ENCODE measurements around the gene SDHA. TPM values are rescaled to one million over a fixed set of nuclear protein-coding genes. Genes with fewer than 3 reads are reported as not detected.
A peak's percentile ranks its signal among the peaks of the same experiment; 100 is the strongest.
"Not testable (repeated sequence)": the region's sequence is repeated elsewhere in the genome, so short reads cannot be mapped to it uniquely, and the experiment has no call there.

Gene SDHA
- total and polyA plus RNA-seq, 10 of the 15 experiments (the other 5 are each of a cell fraction or from before 2014, with no cell fraction given): 63.3 to 205 (median 104) TPM

DNA sequence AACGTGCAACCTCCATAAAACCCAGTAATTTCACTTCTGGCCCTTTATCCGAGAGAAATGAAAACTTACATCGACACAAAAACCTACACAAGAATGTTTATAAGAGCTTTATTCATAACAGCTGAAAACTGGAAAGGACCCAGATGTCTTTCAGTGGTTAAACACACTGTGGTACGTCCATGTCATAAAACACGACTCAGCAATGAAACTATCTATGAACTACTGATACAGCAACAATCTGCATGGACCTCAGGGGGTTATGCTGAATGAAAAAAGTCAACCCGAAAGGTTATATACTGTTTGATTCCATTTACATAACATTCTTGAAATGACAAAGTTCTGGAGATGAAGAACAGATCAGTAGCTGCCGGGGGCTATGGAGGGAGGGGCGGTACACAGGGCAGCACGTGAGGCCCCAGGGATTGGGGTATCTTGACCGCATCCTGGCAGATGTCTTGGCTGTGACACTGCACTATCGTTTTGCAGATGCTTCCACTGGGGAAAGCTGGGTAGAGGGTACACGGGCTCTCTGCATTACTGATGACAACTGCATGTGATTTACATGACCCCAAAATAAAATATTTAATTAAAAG is 4.2 kb upstream of the SDHA start:
- BruUV-seq (replicated peaks): no TSS peak
- in situ Hi-C loops (cut with MboI): no loop called here
- H4K20me1 ChIP-seq (ENCODE audit: control insufficient read depth, insufficient read depth): 0 out of 2 replicates have a peak, but pooled peaks cover 3% of the 10 kb centered on the region
- H3K27me3 ChIP-seq (replicated peaks in 1 of 2; ENCODE audit: control insufficient read depth in 2 of 2, insufficient read depth in 2 of 2, low read length in 1 of 2): no peaks in the 10 kb centered on the region
- peaks cover 0 to 7% of the 10 kb centered on the region in 2 experiments; a peak in 1 of 4 replicates for H3K36me3 ChIP-seq (ENCODE audit: control insufficient read depth in 2 of 2, insufficient read depth in 2 of 2, low read length in 1 of 2)
- FAIRE-seq (no peak), DNase-seq (ENCODE audit: low read depth, low spot score) (no peak), ATAC-seq (no peak)
- peak; percentile 57 to 68; a peak in 3 of 4 replicates for TF ChIP-seq BHLHE40 (IDR thresholded peaks at IDR 0.05; ENCODE audit: borderline replicate concordance in 1 of 2, low read depth in 2 of 2, low read length in 1 of 2)
- TF ChIP-seq TBL1XR1 (IDR thresholded peaks at IDR 0.05; ENCODE audit: low read depth, low read length): no peak
- TF ChIP-seq, protein P1, sequence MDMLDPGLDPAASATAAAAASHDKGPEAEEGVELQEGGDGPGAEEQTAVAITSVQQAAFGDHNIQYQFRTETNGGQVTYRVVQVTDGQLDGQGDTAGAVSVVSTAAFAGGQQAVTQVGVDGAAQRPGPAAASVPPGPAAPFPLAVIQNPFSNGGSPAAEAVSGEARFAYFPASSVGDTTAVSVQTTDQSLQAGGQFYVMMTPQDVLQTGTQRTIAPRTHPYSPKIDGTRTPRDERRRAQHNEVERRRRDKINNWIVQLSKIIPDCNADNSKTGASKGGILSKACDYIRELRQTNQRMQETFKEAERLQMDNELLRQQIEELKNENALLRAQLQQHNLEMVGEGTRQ (IDR thresholded peaks at IDR 0.05; ENCODE audit: borderline replicate concordance, low read depth, low read length): no peak
- no peak for TF ChIP-seq STAT3 (IDR thresholded peaks at IDR 0.05; ENCODE audit: low read depth, low read length)
- peaks cover 23% of the 10 kb centered on the region for H3K79me2 ChIP-seq (ENCODE audit: control insufficient read depth, insufficient read depth, low read length)
- H2AFZ ChIP-seq (ENCODE audit: control insufficient read depth, low read depth, low read length): no peak overlapping the region
- H3K9me3 ChIP-seq (replicated peaks; ENCODE audit: control insufficient read depth, insufficient read depth, low read length): no peaks in the 10 kb centered on the region; the same call in 2 of the 3 replicates
- H3K4me1 ChIP-seq (ENCODE audit: control insufficient read depth, insufficient read depth, low read length): no peaks in the 10 kb centered on the region; the same call in 1 of the 2 replicates
- RAD21 ChIA-PET (ENCODE audit: unreplicated experiment): no interaction called here
- 57% methylated on average over 12 of the region's 12 CpGs for WGBS (ENCODE audit: insufficient coverage, insufficient replicate concordance, low lambda C conversion rate, missing lambda C conversion rate)
- no peak overlapping the region for H3K9ac ChIP-seq (ENCODE audit: control insufficient read depth, insufficient read depth, low read length)
- POLR2A ChIA-PET: no interaction called here
- no peak overlapping the region for H3K27ac ChIP-seq (ENCODE audit: control insufficient read depth, insufficient read depth)
- CTCF ChIA-PET: interaction anchor here (1.5 kb wide), 1 partner anchor 25 kb away, joined by 5 read pairs; no protein-coding TSS in a partner anchor
- SMC1A ChIA-PET (ENCODE audit: uncharacterized antibody, unreplicated experiment): no interaction called here
- intact Hi-C loops (cut with micrococcal nuclease; ENCODE audit: unreplicated experiment): no loop called here
- H3K4me2 ChIP-seq (ENCODE audit: control insufficient read depth, insufficient read depth): peak overlapping the region; percentile 17; the same call in 1 of the 2 replicates
- H3K4me3 ChIP-seq: no peak overlapping the region

DNA sequence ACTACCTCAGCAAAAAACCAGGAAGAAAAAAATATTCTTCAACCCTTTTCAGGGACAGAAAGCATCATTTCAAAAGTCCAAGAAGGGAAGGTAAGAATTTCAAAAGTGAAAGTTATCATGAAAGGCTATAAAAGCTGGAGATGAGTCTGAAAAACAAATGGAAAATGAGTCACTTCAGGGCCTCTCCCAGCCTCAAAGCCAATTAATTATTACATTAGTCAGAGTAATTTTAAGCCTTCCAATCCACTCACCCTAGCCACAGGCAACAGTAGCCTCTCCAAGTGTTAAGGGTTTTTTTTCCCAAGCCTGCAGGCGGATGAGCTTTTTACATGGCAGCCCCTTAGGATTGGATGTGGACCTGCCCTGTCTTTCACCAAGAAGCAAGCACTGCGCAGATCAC is 2.9 kb upstream of the SDHA start:
- BruUV-seq (replicated peaks); FAIRE-seq; H2AFZ ChIP-seq (ENCODE audit: control insufficient read depth, low read depth, low read length); POLR2A ChIA-PET; H3K9ac ChIP-seq (ENCODE audit: control insufficient read depth, insufficient read depth, low read length); H3K27ac ChIP-seq (ENCODE audit: control insufficient read depth, insufficient read depth); CTCF ChIA-PET; H3K4me1 ChIP-seq (ENCODE audit: control insufficient read depth, insufficient read depth, low read length); SMC1A ChIA-PET (ENCODE audit: uncharacterized antibody, unreplicated experiment); DNase-seq (ENCODE audit: low read depth, low spot score); intact Hi-C loops (cut with micrococcal nuclease; ENCODE audit: unreplicated experiment); H3K9me3 ChIP-seq (replicated peaks; ENCODE audit: control insufficient read depth, insufficient read depth, low read length); H3K4me3 ChIP-seq; H3K36me3 ChIP-seq (ENCODE audit: control insufficient read depth in 2 of 2, insufficient read depth in 2 of 2, low read length in 1 of 2); H3K27me3 ChIP-seq (replicated peaks in 1 of 2; ENCODE audit: control insufficient read depth in 2 of 2, insufficient read depth in 2 of 2, low read length in 1 of 2); RAD21 ChIA-PET (ENCODE audit: unreplicated experiment); in situ Hi-C loops (cut with MboI); H4K20me1 ChIP-seq (ENCODE audit: control insufficient read depth, insufficient read depth): not testable (repeated sequence)
- Histone ChIP-seq H3K79me2 (ENCODE audit: control insufficient read depth, insufficient read depth, low read length) (peaks cover 32% of the 10 kb centered on the region), H3K4me2 (ENCODE audit: control insufficient read depth, insufficient read depth) (0 out of 2 replicates have a peak overlapping the region, but pooled peaks have one; percentile 9)
- ATAC-seq: 0 out of 3 replicates have a peak, but pooled peaks have one; percentile 0
- WGBS (ENCODE audit: insufficient coverage, insufficient replicate concordance, low lambda C conversion rate, missing lambda C conversion rate): 97% methylated on average over 2 of the region's 2 CpGs

DNA sequence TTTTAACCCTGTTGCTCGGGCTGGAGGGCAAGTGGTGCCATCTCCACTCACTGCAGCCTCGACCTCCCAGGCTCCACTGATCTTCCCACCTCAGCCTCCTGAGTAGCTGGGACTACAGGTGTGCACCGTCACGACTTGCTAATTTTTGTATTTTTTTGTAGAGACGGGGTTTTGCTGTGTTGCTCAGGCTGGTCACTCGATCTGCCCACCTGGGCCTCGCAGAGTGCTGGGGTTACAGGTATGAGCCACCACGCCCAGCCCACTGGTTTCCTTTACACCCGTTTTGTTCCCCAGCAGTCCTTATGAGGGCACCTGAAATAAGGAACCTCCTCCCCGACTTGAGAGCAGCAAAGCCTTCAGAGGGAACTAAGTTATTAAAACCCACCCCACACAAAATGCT is 2.0 kb upstream of the SDHA start:
- H3K4me1 ChIP-seq (ENCODE audit: control insufficient read depth, insufficient read depth, low read length); H3K4me3 ChIP-seq; H2AFZ ChIP-seq (ENCODE audit: control insufficient read depth, low read depth, low read length); intact Hi-C loops (cut with micrococcal nuclease; ENCODE audit: unreplicated experiment); H4K20me1 ChIP-seq (ENCODE audit: control insufficient read depth, insufficient read depth); RAD21 ChIA-PET (ENCODE audit: unreplicated experiment); ATAC-seq; FAIRE-seq; H3K9ac ChIP-seq (ENCODE audit: control insufficient read depth, insufficient read depth, low read length); SMC1A ChIA-PET (ENCODE audit: uncharacterized antibody, unreplicated experiment); H3K27ac ChIP-seq (ENCODE audit: control insufficient read depth, insufficient read depth); CTCF ChIA-PET; H3K27me3 ChIP-seq (replicated peaks in 1 of 2; ENCODE audit: control insufficient read depth in 2 of 2, insufficient read depth in 2 of 2, low read length in 1 of 2); in situ Hi-C loops (cut with MboI); H3K4me2 ChIP-seq (ENCODE audit: control insufficient read depth, insufficient read depth); BruUV-seq (replicated peaks); H3K36me3 ChIP-seq (ENCODE audit: control insufficient read depth in 2 of 2, insufficient read depth in 2 of 2, low read length in 1 of 2); H3K9me3 ChIP-seq (replicated peaks; ENCODE audit: control insufficient read depth, insufficient read depth, low read length); DNase-seq (ENCODE audit: low read depth, low spot score): not testable (repeated sequence)
- 71% methylated on average over 8 of the region's 10 CpGs for WGBS (ENCODE audit: insufficient coverage, insufficient replicate concordance, low lambda C conversion rate, missing lambda C conversion rate)
- POLR2A ChIA-PET: interaction anchor here (0.7 kb wide), 1 partner anchor 17 kb away, joined by 3 read pairs; no protein-coding TSS in a partner anchor
- peaks cover 37% of the 10 kb centered on the region for H3K79me2 ChIP-seq (ENCODE audit: control insufficient read depth, insufficient read depth, low read length)

Data from GM12878 (cell line).